ENCODE results near the gene HSPA12B.

Gene HSPA12B

GRCh38 chr20:3767427-3768341 is 35.2 kb downstream of the HSPA12B start, which contains the start of gene ADISSP:
Gene ADISSP (minus strand): TSS chr20:3767753. CDS start chr20:3760100, 7,653 bp downstream.
- peak; percentile 99 for DNase-seq

- DNase-seq, result peak; percentile 54
These were observed 36.1 kb downstream of the HSPA12B start for GRCh38 chr20:3768342-3769130.

- DNase-seq, result no peak
These were observed 39.1 kb downstream of the HSPA12B start for GRCh38 chr20:3771552-3772058.

GRCh38 chr20:3775457-3776108 is 43.1 kb downstream of the HSPA12B start:
- DNase-seq, result peak; percentile 62

- DNase-seq, result no peak
These were observed 44.9 kb downstream of the HSPA12B start for GRCh38 chr20:3777381-3777715.

- peak; percentile 57 for DNase-seq
These were observed 45.5 kb downstream of the HSPA12B start for GRCh38 chr20:3777716-3778629.

GRCh38 chr20:3778976-3779375 is 46.5 kb downstream of the HSPA12B start:
- no peak for DNase-seq

GRCh38 chr20:3781153-3781910 is 48.8 kb downstream of the HSPA12B start, which contains the start of gene SPEF1:
Gene SPEF1 (minus strand): TSS chr20:3781448. CDS start chr20:3781287, 161 bp downstream.
- peak; percentile 91 for DNase-seq

- DNase-seq, result no peak
These were observed 50.1 kb downstream of the HSPA12B start for GRCh38 chr20:3782597-3782996.

- no peak for DNase-seq
These were observed 50.6 kb downstream of the HSPA12B start for GRCh38 chr20:3783068-3783489.

GRCh38 chr20:3783511-3784195 is 51.2 kb downstream of the HSPA12B start:
- DNase-seq, result no peak

GRCh38 chr20:3784216-3784853 is 51.9 kb downstream of the HSPA12B start:
- no peak for DNase-seq

GRCh38 chr20:3784863-3785239 is 52.4 kb downstream of the HSPA12B start:
- no peak for DNase-seq

GRCh38 chr20:3785240-3786125 is 53.0 kb downstream of the HSPA12B start:
- DNase-seq, result no peak

- DNase-seq, result peak; percentile 56
These were observed 53.6 kb downstream of the HSPA12B start for GRCh38 chr20:3786126-3786484.

- DNase-seq, result peak; percentile 96
These were observed 54.3 kb downstream of the HSPA12B start, which contains the start of gene CENPB for GRCh38 chr20:3786665-3787323. Gene CENPB (minus strand): TSS chr20:3786740. CDS start chr20:3786483, 257 bp downstream.

- no peak for DNase-seq
These were observed 55.0 kb downstream of the HSPA12B start for GRCh38 chr20:3787324-3788014.
